ENCODE data around the gene CD6.
"Not testable (repeated sequence)": the region's sequence is repeated elsewhere in the genome, so short reads cannot be mapped to it uniquely, and the experiment has no call there.

Gene CD6

GRCh38 chr11:61054513-61054912, 83.0 kb downstream of the CD6 start:
- no peak for DNase-seq (ENCODE audit: low spot score)

- DNase-seq (ENCODE audit: low spot score) = no peak
These were observed 83.6 kb downstream of the CD6 start for GRCh38 chr11:61054927-61055562.

GRCh38 chr11:61055776-61056175, 84.3 kb downstream of the CD6 start:
- no peak for DNase-seq (ENCODE audit: low spot score)

GRCh38 chr11:61056571-61056970, 85.1 kb downstream of the CD6 start:
- DNase-seq (ENCODE audit: low spot score) = no peak

GRCh38 chr11:61056981-61057380, 85.5 kb downstream of the CD6 start:
- no peak for DNase-seq (ENCODE audit: low spot score)

- no peak for DNase-seq (ENCODE audit: low spot score)
These were observed 86.1 kb downstream of the CD6 start for GRCh38 chr11:61057615-61058014.

GRCh38 chr11:61058583-61059259, 87.2 kb downstream of the CD6 start:
- DNase-seq (ENCODE audit: low spot score) = no peak

GRCh38 chr11:61059260-61059752, 87.8 kb downstream of the CD6 start:
- no peak for DNase-seq (ENCODE audit: low spot score)

GRCh38 chr11:61061081-61061826, 89.8 kb downstream of the CD6 start:
- DNase-seq (ENCODE audit: low spot score) = no peak

GRCh38 chr11:61062181-61062930, 90.9 kb downstream of the CD6 start:
- no peak for DNase-seq (ENCODE audit: low spot score)

GRCh38 chr11:61065236-61065635, 93.8 kb downstream of the CD6 start:
- not testable (repeated sequence) for DNase-seq (ENCODE audit: low spot score)

- no peak for DNase-seq (ENCODE audit: low spot score)
These were observed 94.6 kb downstream of the CD6 start for GRCh38 chr11:61065955-61066638.

- DNase-seq (ENCODE audit: low spot score) = no peak
These were observed 95.2 kb downstream of the CD6 start for GRCh38 chr11:61066645-61067044.

- DNase-seq (ENCODE audit: low spot score) = no peak
These were observed 96.4 kb downstream of the CD6 start for GRCh38 chr11:61067782-61068446.

GRCh38 chr11:61068581-61068980, 97.1 kb downstream of the CD6 start:
- DNase-seq (ENCODE audit: low spot score) = no peak

- no peak for DNase-seq (ENCODE audit: low spot score)
These were observed 97.9 kb downstream of the CD6 start for GRCh38 chr11:61069427-61069826.

All from HuH-7 (cell line).